NCI-H2227 (cell line): ENCODE measurements around the gene PREP.

ENCODE experiments used
- DNase-seq: peaks from one replicate; lab custom pipeline; 2025; ENCODE audit not compliant: unreplicated experiment; lab: John Stamatoyannopoulos, UW

PREP gene

DNA sequence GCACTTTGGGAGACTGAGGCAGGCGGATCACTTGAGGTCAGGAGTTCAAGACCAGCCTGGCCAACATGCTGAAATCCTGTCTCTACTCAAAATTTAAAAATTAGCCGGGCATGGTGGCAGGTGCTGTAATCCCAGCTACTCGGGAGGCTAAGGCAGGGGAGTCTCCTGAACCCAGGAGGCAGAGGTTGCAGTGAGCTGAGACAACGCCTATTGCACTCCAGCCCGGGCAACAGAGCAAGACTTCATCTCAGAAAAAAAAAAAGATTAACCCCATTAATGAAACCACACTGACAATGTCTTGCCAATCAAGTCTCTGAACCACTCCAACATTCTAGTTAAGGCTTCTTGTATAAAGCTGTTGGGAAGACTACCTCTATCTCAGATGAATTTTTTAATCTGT is 4.0 kb downstream of the PREP start:
- DNase-seq: no peak

DNA sequence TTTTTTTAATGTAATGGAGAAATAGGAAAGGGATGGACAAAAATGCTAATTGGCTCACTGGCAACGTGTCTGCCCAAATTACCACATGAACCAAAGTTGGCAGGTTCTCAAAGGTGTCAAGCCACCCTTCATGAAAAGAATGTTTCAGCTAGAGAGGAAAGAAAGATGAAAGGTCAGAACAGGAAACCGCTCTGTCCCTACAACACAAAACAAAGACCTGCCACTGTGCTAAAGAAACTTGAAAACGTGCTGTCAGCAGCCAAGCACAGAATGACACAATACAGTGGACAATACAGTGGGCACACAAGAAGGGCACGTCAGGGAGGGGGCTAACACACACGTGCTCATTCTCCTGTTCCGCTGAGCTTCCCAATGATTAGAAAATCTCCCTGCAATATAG is 4.9 kb downstream of the PREP start:
- DNase-seq: no peak

DNA sequence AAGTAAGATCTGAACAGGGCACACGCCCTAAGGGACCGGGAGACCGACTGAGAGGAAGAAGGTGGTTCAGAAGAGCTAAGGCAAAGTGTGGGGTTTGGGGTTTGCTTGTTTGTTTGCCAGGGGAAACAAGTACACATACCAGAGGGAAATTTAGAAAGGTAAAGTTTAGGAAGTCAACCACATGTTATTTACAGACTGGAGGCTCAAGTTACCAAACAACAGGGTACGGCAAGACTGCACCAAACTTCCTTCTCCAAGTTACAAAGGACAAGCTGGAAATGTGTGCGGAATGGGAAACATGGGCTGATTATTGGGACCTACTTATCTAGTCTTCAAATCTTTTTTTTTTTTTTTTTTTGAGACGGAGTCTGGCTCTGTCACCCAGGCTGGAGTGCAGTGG is 11.2 kb downstream of the PREP start:
- no peak for DNase-seq

DNA sequence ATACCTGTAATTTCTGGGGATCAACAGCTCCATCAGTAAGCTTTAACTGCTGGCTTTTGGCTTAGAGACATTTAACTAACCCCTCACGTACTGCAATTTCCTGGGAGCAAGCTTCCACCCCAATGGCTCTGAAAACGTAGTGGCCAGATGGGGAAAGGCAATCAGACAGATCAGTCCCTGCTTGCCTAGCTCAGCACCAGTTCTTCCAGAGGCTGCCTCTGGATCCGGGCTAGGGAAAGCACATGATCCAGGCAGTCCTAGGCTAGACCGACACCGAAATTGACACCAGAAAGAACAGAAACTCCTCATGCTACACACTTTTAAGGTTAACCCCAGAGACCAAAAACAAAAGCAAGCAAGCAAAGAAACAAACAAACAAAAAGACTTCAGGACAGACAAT is 13.3 kb downstream of the PREP start:
- no peak for DNase-seq

DNA sequence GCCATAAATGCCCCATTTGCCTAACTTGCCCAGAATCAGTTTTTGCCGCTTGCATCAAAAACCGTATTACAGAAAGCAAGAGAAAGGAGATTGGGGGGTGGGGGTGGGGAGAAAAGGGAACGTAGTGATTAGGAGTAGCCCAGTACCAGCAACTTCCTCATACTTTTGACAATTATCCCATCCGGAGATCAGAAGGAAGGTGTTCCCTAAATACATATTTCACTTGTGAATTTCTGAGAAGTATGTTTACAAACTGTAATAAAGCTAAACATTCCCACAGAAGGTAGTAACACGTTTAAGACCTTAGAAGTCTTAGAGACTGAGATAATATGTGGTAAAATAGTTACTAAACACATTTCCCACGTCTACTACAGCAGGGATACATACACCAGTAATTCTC is 14.5 kb downstream of the PREP start:
- no peak for DNase-seq

DNA sequence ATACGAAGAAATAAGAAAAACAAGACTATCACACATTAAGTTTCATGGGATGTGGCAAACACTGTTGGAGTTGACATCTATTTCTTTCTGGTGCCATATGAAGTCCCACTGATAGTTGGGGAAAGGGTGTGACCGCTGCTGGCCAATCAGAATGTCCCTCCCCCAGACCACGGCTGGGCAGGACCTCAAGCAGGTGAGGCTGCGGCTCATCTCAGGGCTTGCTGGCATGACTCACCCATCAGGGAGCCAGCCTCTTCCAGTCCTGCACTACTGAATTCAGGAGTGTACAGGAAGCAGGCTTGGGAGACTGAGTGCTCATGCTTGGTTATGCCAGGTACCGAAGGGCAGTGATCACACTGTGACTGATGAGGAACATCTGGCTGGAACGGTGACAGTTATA is 18.9 kb downstream of the PREP start:
- DNase-seq: no peak

DNA sequence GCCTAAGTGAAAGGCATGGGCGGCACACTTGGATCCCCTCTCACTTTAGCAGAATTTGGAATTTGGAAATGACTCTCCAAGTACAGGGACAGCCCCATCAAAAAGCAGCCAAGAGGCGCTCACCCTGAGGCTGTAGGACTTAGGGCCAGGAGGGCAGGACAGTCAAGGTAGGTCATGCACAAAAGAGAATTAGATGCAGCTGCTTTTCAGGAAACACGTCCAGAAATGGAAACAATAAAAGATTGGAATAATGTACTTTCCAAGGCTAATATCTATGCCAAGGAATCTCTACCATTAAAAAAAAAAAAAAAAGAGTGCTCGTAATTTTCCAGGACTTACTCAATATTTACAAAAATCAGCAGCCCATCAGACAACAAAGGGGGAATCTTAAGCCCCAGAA is 19.9 kb downstream of the PREP start:
- DNase-seq: no peak

DNA sequence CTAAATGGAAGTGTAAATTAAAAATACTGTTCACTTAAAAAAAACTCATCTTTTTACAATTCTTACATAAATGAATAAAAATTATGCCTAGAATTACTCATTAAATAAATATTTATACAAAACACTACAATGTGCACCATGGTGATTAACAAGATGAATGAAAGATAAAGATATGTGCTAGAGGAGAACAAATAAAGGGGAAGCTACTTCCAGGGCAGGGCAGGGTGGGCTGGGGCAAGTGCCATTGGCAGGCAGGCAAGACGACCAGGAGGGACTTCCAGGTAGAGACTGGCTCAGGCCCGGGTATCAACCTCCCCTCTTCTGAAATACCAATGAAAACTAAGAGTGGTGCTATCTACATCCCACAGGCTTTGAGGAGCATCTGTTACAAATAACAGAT is 20.4 kb downstream of the PREP start:
- DNase-seq: no peak

DNA sequence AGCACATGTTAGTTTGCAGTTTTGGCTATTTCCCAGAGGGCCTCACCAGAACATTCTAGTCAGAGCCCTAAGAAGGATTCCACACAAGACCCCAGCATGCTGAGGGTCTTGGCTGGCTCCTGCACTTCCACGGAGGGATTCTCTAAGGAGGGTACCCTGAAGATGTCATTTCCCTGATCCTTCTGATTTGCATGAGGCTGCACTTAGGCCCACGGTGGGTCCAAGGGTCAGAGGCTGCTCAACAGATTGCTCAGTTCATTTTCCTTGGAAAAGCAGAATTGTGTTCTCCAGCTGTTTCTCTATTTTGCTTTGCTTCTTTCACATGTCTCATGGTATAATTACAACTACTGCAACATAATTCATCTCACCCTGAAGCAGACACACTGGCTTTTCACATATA is 22.2 kb downstream of the PREP start:
- DNase-seq: peak; percentile 7

DNA sequence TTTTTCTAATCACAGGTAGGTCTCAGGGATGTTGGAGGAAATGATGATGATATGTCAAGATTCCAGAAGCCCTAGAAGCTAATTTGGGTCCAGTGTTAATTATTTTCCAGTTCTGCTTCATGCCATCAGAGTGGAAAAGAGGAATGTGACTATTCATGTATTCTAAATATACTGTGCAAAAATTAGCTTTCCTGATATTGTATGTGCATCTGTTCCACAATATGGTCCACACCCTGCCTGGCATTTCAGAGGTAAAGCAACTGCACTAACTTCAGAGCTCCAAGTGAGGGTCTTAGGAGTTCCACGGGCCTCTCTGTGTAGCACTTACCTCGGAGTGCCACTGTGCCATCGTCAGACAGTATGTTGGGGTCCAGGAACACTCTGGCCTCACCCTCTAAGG is 27.1 kb downstream of the PREP start:
- DNase-seq: no peak

DNA sequence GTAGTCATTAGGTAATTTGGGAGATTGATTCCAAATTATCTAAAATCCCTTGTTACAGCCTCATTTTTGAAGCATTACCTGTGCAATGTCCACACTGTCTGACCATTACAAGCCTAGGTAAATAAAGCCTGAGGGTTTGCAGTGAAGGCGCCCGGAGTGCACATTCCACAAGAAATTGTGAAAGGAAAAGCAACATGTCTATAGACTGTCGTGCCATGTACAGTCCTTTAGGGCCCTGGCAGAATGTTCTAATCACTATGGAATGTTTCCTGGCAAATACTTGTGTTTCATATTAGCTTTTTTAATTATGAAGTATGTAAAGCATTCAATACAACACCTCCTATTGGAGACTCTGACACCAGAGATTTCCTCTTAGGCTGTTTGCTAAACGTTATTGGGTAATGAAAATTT is 28.9 kb downstream of the PREP start:
- no peak for DNase-seq

DNA sequence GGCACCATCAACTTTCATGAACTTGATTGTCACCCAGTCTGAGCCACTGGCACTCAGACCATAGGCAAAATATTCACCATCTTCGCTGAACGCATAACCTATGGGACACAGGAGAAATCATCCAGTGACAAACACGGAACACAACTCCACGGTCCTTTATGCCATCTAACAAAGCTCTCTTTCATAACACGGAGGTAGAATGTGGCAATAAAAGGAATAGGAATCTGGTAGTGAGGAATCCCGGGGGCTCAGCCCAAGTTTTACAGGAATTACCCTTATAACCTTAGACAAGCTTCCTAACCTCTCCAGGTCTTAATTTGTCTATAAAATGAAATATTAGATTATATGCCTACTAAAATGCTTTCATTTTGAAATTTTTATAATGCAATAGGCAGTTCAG is 29.4 kb downstream of the PREP start:
- no peak for DNase-seq

DNA sequence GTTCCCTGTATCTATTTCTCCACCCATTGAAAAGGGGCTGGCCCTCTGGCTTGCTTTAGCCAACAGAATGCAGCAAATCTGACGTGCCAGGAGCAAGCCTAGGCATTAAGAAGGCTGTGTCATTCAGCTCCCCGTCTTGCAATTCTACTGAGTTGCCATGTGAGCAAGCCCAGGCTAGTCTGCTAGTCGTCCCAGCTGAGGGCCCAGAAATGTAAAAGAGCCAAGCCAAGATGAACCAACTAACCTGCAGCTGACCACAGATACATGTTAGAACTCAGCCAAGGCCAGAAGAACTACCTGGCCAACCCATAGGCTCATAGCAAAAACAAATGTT is 30.1 kb downstream of the PREP start:
- DNase-seq: no peak

DNA sequence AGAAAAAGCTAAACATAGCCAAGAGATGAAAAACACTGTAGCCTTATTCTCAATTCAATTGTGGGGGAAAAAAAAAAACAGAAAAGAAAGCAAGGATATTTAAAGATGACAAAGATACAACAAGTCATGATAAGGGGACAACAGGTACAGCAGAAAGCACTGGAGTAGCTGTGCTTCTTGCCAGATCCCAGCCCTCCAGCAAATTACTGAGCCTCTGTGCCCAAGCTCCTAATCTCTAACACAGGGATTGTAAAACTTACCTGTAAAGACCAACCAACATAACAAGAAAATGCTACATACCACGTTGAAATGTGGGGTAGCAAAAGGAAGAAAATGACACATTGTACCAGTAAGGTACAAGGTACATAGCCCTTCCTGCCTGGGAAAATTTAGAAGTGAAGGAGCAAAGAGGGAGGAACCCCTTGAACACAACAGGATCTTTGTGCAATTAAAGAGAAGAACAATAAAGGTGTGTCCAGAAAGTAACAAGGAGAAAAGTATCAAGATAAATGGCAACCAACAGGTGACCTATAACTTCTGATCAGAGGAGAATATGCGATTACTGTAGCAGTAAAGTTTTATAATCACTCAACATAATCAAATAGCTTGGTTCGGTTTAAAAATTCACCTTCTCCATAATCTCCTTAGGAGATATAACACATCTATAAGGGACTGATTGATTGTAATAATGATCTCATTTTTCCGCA is 30.6 kb downstream of the PREP start:
- no peak for DNase-seq

DNA sequence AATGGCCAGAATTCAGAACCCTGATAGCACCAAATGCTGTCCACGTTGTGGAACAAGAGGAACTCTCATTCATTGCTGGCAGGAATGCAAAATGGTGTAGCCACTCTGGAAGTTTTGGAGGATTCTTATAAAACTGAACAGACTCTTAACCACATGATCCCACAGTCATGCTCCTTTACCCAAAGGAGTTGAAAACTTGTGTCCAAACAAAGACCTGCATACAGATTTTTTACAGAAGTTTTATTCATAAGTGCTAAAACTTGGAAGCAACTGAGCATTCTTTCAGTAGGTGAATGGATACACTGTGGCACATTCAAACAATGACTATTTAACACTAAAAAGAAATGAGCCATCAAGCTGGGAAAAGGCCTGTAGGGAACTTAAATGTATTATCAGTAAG is 32.5 kb downstream of the PREP start:
- DNase-seq: no peak

DNA sequence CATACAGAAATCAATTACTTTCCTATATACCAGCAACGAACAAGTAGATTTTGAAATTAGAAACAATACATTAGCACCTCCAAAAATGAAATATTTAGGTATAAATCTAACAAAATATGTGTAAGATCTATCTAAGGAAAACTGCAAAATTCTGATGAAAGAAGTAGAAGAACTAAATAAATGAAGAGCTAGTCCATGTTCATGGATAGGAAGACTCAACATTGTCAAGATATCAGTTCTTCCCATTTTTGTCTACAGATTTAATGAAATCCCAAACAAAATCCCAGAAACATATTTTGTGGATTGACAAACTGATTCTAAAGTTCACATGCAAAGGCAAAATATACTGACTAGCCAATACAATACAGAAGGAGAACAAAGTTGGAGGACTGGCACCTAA is 33.7 kb downstream of the PREP start:
- no peak for DNase-seq

DNA sequence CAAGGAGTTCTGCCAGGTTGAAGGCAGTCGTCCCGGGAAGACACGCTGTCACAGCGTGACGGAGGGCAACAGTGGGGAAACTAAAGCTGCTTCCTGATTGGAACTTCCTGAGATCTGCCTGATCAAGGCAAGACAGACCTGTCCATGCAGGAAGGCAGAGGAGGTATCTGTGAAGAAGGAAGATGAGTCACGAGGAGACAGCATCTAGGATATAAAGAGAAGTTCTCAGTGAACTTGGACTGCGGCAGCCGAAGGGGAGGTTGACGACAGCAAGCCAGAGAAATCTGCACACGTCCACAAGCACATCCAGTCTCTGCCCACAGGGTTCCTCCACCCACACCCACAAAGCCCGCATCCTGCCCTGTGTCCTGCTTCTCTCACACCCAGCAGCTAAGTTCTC is 38.6 kb downstream of the PREP start:
- DNase-seq: no peak

DNA sequence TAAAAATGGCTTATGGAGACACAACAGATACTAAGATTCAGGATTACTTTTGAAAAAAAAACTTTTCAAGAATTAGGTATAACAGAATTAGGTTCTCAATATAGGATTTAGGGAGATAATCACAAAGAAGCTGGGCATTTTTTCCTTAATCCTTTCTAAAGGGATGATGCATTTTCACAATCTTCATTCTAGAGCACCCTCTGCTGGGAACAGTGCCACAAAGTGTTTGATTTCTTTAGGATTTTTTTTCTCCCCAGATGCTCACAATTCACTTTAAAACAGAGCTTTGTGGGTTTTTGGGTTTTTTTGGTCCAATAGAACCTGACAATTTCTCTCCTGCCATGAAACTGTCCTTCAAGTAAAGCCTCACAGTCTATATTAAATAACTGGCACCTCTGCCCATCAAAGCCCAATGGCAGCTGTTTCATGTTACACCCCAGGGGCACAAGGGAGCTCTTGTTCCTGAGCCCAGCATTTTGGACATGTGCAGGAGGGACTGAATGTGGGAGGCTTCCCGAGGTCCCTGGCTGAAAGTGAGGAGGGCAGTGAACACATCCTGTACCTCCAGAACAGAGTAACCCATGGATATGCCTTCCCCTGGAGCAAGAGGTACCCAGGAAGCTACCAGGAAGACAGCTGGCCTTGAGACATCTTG is 39.7 kb downstream of the PREP start:
- DNase-seq: peak; percentile 48

DNA sequence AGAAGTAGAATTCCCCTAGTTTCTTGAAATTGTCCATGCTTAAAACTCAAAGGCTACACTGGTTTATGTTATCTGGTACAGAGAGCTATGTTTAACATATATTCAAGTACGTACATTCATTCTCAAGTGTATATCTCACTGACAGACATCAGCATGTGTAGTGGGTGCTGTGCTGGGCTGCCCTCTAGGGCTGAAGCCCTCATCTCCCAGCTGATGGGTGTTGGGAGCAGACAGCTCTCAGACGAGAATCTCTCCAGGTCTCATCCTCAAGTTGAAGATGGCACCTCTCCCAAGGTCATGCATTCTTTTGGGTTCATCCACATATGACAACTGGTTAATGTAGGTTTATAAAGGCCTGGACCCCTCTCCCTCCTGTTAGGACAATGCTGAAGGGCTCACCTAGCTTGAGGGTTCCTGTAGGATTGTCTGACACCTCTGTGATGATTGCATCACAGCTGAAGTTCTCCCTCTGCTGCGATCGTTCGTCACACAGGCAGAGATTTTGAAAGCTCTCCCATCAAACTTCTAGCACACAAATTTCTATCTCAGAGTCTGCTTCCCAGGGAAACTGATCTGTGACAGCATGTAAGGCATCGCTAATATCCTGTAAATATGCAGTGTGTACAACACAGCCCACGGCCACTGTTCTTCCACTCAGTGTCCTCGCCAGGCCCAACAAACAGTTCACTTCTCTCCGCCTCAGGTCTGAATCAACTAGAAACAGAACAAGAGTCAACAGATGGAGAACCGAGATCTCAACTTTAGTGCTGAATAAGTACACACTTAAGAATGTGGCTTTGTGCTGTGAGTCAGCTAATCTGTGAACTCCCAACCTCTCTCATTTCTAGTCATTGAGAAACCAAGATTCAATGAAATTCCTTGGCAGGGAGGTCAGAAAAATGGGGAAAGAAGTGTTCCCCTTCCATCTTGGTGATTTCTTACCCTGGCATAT is 43.2 kb downstream of the PREP start:
- no peak for DNase-seq

DNA sequence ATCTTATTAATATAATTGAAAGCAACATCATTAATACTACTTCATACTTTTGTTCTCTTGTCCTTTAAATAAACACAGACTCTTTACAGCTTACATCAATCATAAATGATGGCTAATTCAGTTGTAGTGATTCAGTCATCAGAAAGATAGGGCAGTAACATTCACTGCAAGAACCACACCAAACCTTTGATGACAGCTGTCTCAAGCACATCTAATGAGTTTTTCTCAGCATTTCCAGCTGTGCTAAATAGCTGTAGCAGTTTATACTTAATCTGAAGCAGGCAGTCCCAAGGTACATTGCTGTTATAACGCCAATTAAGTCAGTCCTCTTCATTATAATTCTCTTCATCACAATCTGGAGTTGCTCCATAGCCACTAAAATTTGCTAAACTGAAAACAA is 45.7 kb downstream of the PREP start:
- peak; percentile 46 for DNase-seq

DNA sequence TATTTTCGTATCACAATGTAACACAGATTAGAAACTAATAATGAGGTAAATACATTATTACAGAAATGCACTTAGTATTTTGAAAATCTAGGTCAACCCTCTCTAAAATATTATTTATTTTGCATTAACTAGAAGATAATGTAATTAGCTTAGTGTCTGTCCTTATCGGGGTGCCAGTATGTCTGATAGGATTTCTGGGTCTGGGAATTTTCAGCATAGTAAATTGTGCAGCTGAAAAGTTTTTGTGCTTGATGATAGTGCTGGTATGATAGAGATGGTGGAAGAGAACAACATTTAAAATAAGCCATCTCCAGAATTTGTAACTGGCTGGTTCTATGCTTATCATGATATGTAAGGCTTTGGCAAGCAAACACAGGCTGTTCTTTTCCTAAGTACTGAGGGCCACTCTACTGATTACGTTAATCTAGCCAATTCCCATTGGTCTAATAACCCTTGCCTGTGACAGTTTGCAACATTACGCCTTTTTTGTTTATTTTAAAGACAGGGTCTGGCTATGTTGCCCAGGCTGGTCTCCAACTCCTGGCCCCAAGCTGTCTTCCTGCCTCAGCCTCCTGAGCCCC is 50.8 kb downstream of the PREP start:
- DNase-seq: no peak

DNA sequence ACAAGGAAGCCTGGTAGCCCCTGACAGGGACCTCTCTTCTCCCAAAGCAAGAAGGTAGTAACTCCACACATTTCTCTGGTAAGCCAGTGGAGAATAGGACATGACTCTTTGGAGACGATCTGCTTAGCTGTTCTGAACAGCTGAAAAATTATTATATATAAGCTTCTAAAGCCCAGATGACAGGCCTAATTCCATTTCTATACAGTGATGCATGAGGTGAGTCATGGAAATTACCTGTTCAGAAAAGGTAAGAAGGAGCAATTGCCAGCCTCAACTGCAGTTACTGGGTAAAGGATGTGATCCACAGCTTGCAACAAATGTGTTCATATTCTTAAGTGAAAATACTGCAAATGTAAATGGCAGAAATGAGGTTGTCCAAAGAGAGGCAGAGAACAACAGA is 54.0 kb downstream of the PREP start:
- no peak for DNase-seq
